ENCODE data around the gene GNAQ.

DNA sequence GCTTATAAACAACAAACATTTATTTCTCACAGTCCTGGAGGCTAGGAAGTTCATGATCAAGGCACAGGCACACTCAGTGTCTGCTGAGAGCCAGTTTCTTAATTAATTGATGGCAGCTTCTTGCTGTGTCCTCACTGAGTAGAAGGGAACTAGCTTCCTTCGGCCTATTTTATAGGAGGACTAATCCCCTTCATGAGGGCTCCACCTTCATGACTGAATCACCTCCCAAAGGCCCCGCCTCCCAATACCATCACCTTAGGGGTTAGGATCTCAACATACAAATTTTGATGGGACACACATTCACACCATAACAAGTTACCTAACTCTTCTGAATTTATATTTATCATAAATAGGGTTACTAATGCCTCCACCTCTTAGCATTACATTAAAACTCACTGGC, 129.8 kb downstream of the GNAQ start:
- TF ChIP-seq, protein P1, sequence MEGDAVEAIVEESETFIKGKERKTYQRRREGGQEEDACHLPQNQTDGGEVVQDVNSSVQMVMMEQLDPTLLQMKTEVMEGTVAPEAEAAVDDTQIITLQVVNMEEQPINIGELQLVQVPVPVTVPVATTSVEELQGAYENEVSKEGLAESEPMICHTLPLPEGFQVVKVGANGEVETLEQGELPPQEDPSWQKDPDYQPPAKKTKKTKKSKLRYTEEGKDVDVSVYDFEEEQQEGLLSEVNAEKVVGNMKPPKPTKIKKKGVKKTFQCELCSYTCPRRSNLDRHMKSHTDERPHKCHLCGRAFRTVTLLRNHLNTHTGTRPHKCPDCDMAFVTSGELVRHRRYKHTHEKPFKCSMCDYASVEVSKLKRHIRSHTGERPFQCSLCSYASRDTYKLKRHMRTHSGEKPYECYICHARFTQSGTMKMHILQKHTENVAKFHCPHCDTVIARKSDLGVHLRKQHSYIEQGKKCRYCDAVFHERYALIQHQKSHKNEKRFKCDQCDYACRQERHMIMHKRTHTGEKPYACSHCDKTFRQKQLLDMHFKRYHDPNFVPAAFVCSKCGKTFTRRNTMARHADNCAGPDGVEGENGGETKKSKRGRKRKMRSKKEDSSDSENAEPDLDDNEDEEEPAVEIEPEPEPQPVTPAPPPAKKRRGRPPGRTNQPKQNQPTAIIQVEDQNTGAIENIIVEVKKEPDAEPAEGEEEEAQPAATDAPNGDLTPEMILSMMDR (IDR thresholded peaks at IDR 0.05), result no peak
- TF ChIP-seq POLR2AphosphoS5 (IDR thresholded peaks at IDR 0.05; ENCODE audit: low read depth, low read length) (no peak), TAF1 (IDR thresholded peaks at IDR 0.05; ENCODE audit: borderline replicate concordance, low read depth, low read length) (no peak), MXI1 (IDR thresholded peaks at IDR 0.05; ENCODE audit: low read depth, low read length) (no peak)

All from SK-N-SH (cell line).